Immature natural killer cell (primary cell): ENCODE measurements around the gene LPCAT1. TPM values are rescaled to one million over a fixed set of nuclear protein-coding genes. Genes with fewer than 3 reads are reported as not detected.
"Not testable (repeated sequence)": the region's sequence is repeated elsewhere in the genome, so short reads cannot be mapped to it uniquely, and the experiment has no call there.

ENCODE experiments used
- DNase-seq, 3 donors: peaks; one replicate each; pipeline ENCODE4 v3.0.0; 2022; ENCODE audit warnings: mixed read lengths in 1 of 3
- H3K27ac Mint-ChIP-seq, 6 donors: one replicate each; pipeline ENCODE4 v1.8.0; 2020; ENCODE audit warnings: mixed read lengths in 6 of 6, mild to moderate bottlenecking in 5 of 6, inconsistent platforms in 4 of 6, moderate library complexity in 3 of 6
- H3K27me3 Mint-ChIP-seq, 3 donors: one replicate each; pipeline ENCODE4 v1.8.0; 2020 to 2021; ENCODE audit warnings: low read depth in 3 of 3, mild to moderate bottlenecking in 3 of 3, mixed read lengths in 3 of 3, moderate library complexity in 3 of 3, inconsistent platforms in 1 of 3
- H3K36me3 Mint-ChIP-seq, 3 donors: one replicate each; pipeline ENCODE4 v1.8.0; 2020; ENCODE audit warnings: mixed read lengths in 3 of 3, inconsistent platforms in 2 of 3, mild to moderate bottlenecking in 2 of 3
- H3K4me1 Mint-ChIP-seq, 2 donors: one replicate each; pipeline ENCODE4 v1.8.0; 2020; ENCODE audit warnings: inconsistent platforms in 2 of 2, mild to moderate bottlenecking in 2 of 2, mixed read lengths in 2 of 2, moderate library complexity in 1 of 2
- H3K4me3 Mint-ChIP-seq, 5 donors: one replicate each; pipeline ENCODE4 v1.8.0; 2020; ENCODE audit warnings: mild to moderate bottlenecking in 5 of 5, mixed read lengths in 5 of 5, inconsistent platforms in 3 of 5, moderate library complexity in 3 of 5
- H3K9me3 Mint-ChIP-seq, 6 donors: one replicate each; pipeline ENCODE4 v1.8.0; 2020; ENCODE audit warnings: mild to moderate bottlenecking in 6 of 6, mixed read lengths in 6 of 6, inconsistent platforms in 4 of 6, moderate library complexity in 3 of 6
- polyA plus RNA-seq, 3 donors: library from polyadenylated mRNA; unstranded; fragments of 300-500 nt; fragmentation: Illumina TruSeq; gene quantifications; one replicate each; pipeline ENCODE4 v1.2.3, GENCODE V29; 2021

LPCAT1 gene
- polyA plus RNA-seq, 3 donors from 2014 or later, result 107 to 255 (median 144) TPM

GRCh38 chr5:1466631-1467265 is 57.0 kb downstream of the LPCAT1 start:
- no peak overlapping the region for H3K27ac Mint-ChIP-seq
- H3K4me3 Mint-ChIP-seq, result no peak overlapping the region
- peaks cover 44 to 50% (median 48%) of the 10 kb centered on the region in 3 donors for H3K27me3 Mint-ChIP-seq
- H3K9me3 Mint-ChIP-seq, result no peaks in the 10 kb centered on the region
- peaks cover 20 to 50% (median 27%) of the 10 kb centered on the region in 3 donors for H3K36me3 Mint-ChIP-seq
- no peak for DNase-seq
- peaks cover 8 to 9% of the 10 kb centered on the region in 2 donors for H3K4me1 Mint-ChIP-seq

- H3K4me3 Mint-ChIP-seq, result no peak overlapping the region
- peaks cover 27 to 50% (median 32%) of the 10 kb centered on the region in 3 donors for H3K36me3 Mint-ChIP-seq
- no peak overlapping the region for H3K27ac Mint-ChIP-seq
- H3K4me1 Mint-ChIP-seq, result peaks cover under 1 to 7% of the 10 kb centered on the region in 2 donors
- no peak for DNase-seq
- peaks cover 38 to 50% (median 47%) of the 10 kb centered on the region in 3 donors for H3K27me3 Mint-ChIP-seq
- H3K9me3 Mint-ChIP-seq, result no peaks in the 10 kb centered on the region
Observed at GRCh38 chr5:1465966-1466471, 57.7 kb downstream of the LPCAT1 start.

GRCh38 chr5:1465117-1465516 is 58.6 kb downstream of the LPCAT1 start:
- peaks cover 0 to 6% of the 10 kb centered on the region in 2 donors for H3K4me1 Mint-ChIP-seq
- H3K27me3 Mint-ChIP-seq, result peaks cover 35 to 50% (median 49%) of the 10 kb centered on the region in 3 donors
- H3K36me3 Mint-ChIP-seq, result peaks cover 33 to 55% (median 38%) of the 10 kb centered on the region in 3 donors
- DNase-seq, result no peak
- H3K4me3 Mint-ChIP-seq, result peak overlapping the region in 1 of 5 donors; percentile 38
- no peaks in the 10 kb centered on the region for H3K9me3 Mint-ChIP-seq
- H3K27ac Mint-ChIP-seq, result peak overlapping the region in 4 of 6 donors; percentile 31 to 80 (median 74)

- no peak overlapping the region for H3K4me3 Mint-ChIP-seq
- peaks cover 33 to 59% (median 38%) of the 10 kb centered on the region in 3 donors for H3K36me3 Mint-ChIP-seq
- peak overlapping the region in 3 of 6 donors; percentile 29 to 80 (median 57) for H3K27ac Mint-ChIP-seq
- H3K9me3 Mint-ChIP-seq, result no peaks in the 10 kb centered on the region
- H3K4me1 Mint-ChIP-seq, result peaks cover 0 to 4% of the 10 kb centered on the region in 2 donors
- DNase-seq, result no peak
- peaks cover 29 to 54% (median 45%) of the 10 kb centered on the region in 3 donors for H3K27me3 Mint-ChIP-seq
Observed at GRCh38 chr5:1464511-1464910, 59.2 kb downstream of the LPCAT1 start.

GRCh38 chr5:1464096-1464446 is 59.7 kb downstream of the LPCAT1 start:
- Mint-ChIP-seq H3K4me1 (peaks cover 0 to 4% of the 10 kb centered on the region in 2 donors), H3K36me3 (peaks cover 33 to 59% (median 38%) of the 10 kb centered on the region in 3 donors), H3K9me3 (no peaks in the 10 kb centered on the region), H3K4me3 (no peak overlapping the region), H3K27ac (peak overlapping the region in 2 of 6 donors; percentile 29 to 80), H3K27me3 (peaks cover 27 to 54% (median 41%) of the 10 kb centered on the region in 3 donors)
- no peak for DNase-seq

GRCh38 chr5:1463326-1464095 is 60.2 kb downstream of the LPCAT1 start:
- Mint-ChIP-seq H3K4me1 (peaks cover 0 to 4% of the 10 kb centered on the region in 2 donors), H3K36me3 (peaks cover 34 to 60% (median 38%) of the 10 kb centered on the region in 3 donors), H3K27me3 (peaks cover 25 to 53% (median 40%) of the 10 kb centered on the region in 3 donors), H3K27ac (no peak overlapping the region), H3K9me3 (no peaks in the 10 kb centered on the region), H3K4me3 (no peak overlapping the region)
- no peak for DNase-seq

- no peaks in the 10 kb centered on the region for H3K9me3 Mint-ChIP-seq
- H3K4me3 Mint-ChIP-seq, result peak overlapping the region in 1 of 5 donors; percentile 53
- H3K36me3 Mint-ChIP-seq, result peaks cover 37 to 60% (median 38%) of the 10 kb centered on the region in 3 donors
- H3K27me3 Mint-ChIP-seq, result peaks cover 20 to 57% (median 28%) of the 10 kb centered on the region in 3 donors
- H3K4me1 Mint-ChIP-seq, result peaks cover 0 to 1% of the 10 kb centered on the region in 2 donors
- DNase-seq, result no peak
- peak overlapping the region in 1 of 6 donors; percentile 24 for H3K27ac Mint-ChIP-seq
Observed at GRCh38 chr5:1462358-1462757, 61.4 kb downstream of the LPCAT1 start.

- Mint-ChIP-seq H3K27ac (peak overlapping the region in 2 of 6 donors; percentile 48 to 70), H3K4me3 (no peak overlapping the region), H3K27me3 (peaks cover 16 to 54% (median 26%) of the 10 kb centered on the region in 3 donors), H3K9me3 (peaks cover 0 to 5% (median 3%) of the 10 kb centered on the region in 6 donors), H3K4me1 (peaks cover 4 to 6% of the 10 kb centered on the region in 2 donors), H3K36me3 (peaks cover 37 to 64% (median 38%) of the 10 kb centered on the region in 3 donors)
- no peak for DNase-seq
Observed at GRCh38 chr5:1461396-1461795, 62.4 kb downstream of the LPCAT1 start.

- Mint-ChIP-seq H3K4me3 (peak overlapping the region in 2 of 5 donors; percentile 4 to 27), H3K27me3 (peaks cover 11 to 47% (median 17%) of the 10 kb centered on the region in 3 donors), H3K36me3 (peaks cover 34 to 55% (median 34%) of the 10 kb centered on the region in 3 donors), H3K4me1 (peaks cover 4 to 6% of the 10 kb centered on the region in 2 donors), H3K9me3 (peaks cover 0 to 14% (median 3%) of the 10 kb centered on the region in 6 donors), H3K27ac (peak overlapping the region in 5 of 6 donors; percentile 43 to 70 (median 64))
- DNase-seq, result no peak
Observed at GRCh38 chr5:1460054-1460682, 63.6 kb downstream of the LPCAT1 start.

- not testable (repeated sequence) for DNase-seq, H3K4me1 Mint-ChIP-seq, H3K4me3 Mint-ChIP-seq
- peak overlapping the region in 2 of 6 donors; percentile 43 to 64 for H3K27ac Mint-ChIP-seq
- H3K27me3 Mint-ChIP-seq, result peaks cover 6 to 45% (median 13%) of the 10 kb centered on the region in 3 donors
- peaks cover 2 to 20% (median 7%) of the 10 kb centered on the region in 6 donors for H3K9me3 Mint-ChIP-seq
- peaks cover 27 to 48% (median 30%) of the 10 kb centered on the region in 3 donors for H3K36me3 Mint-ChIP-seq
Observed at GRCh38 chr5:1459435-1459834, 64.3 kb downstream of the LPCAT1 start.

- Mint-ChIP-seq H3K27ac (peak overlapping the region in 3 of 6 donors; percentile 62 to 75 (median 72)), H3K27me3 (peaks cover 6 to 40% (median 8%) of the 10 kb centered on the region in 3 donors), H3K36me3 (peaks cover 12 to 26% (median 22%) of the 10 kb centered on the region in 3 donors), H3K9me3 (peaks cover 13 to 37% (median 22%) of the 10 kb centered on the region in 6 donors)
- DNase-seq, H3K4me1 Mint-ChIP-seq, H3K4me3 Mint-ChIP-seq: not testable (repeated sequence)
Observed at GRCh38 chr5:1456110-1456881, 67.5 kb downstream of the LPCAT1 start.

GRCh38 chr5:1453613-1454012 is 70.1 kb downstream of the LPCAT1 start:
- H3K27me3 Mint-ChIP-seq, result peaks cover 4 to 25% (median 6%) of the 10 kb centered on the region in 3 donors
- peaks cover 4 to 18% (median 9%) of the 10 kb centered on the region in 3 donors for H3K36me3 Mint-ChIP-seq
- no peak for DNase-seq
- H3K27ac Mint-ChIP-seq, result no peak overlapping the region
- no peak overlapping the region for H3K4me3 Mint-ChIP-seq
- H3K4me1 Mint-ChIP-seq, result peaks cover 11 to 16% of the 10 kb centered on the region in 2 donors
- peaks cover 13 to 37% (median 23%) of the 10 kb centered on the region in 6 donors for H3K9me3 Mint-ChIP-seq
